Measurements from ENCODE around the gene DGAT2.

- no peak for TF ChIP-seq POLR2AphosphoS5 (IDR thresholded peaks at IDR 0.05; ENCODE audit: borderline replicate concordance, low read depth, low read length)
- TF ChIP-seq EZH2 (IDR thresholded peaks at IDR 0.05): no peak
Measured at GRCh38 chr11:75720639-75721038, 47.9 kb upstream of the DGAT2 start.

Measured in SK-N-MC (cell line).